Measurements from ENCODE around the gene UBFD1.

DNA sequence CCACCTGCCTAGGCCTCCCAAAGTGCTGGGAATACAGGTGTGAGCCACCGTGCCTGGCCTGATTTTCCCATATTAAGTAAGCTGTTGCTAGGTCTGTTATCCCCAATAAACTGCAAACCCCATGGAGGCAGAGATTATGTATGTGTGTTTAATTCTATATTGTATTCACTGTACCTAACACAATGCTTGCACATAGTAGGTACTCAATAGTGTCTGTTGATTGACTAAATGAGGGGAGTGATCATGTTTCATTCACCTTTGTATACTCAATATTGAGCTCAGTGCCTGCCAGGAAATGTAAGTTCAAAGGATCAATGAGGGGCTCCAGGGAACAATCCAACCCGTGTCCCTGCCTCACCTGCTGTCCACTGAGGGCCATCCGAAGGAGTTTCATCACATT, 32.6 kb upstream of the UBFD1 start:
- TF ChIP-seq, protein P1, sequence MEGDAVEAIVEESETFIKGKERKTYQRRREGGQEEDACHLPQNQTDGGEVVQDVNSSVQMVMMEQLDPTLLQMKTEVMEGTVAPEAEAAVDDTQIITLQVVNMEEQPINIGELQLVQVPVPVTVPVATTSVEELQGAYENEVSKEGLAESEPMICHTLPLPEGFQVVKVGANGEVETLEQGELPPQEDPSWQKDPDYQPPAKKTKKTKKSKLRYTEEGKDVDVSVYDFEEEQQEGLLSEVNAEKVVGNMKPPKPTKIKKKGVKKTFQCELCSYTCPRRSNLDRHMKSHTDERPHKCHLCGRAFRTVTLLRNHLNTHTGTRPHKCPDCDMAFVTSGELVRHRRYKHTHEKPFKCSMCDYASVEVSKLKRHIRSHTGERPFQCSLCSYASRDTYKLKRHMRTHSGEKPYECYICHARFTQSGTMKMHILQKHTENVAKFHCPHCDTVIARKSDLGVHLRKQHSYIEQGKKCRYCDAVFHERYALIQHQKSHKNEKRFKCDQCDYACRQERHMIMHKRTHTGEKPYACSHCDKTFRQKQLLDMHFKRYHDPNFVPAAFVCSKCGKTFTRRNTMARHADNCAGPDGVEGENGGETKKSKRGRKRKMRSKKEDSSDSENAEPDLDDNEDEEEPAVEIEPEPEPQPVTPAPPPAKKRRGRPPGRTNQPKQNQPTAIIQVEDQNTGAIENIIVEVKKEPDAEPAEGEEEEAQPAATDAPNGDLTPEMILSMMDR (IDR thresholded peaks at IDR 0.05 in 8 of 11, conservative IDR thresholded peaks at IDR 0.05 in 3 of 11): no peak
- TF ChIP-seq POLR2A (IDR thresholded peaks at IDR 0.05): no peak

Data from spleen (tissue), 7 donors.